Activated naive CD8-positive, alpha-beta T cell treated with anti-CD3 and anti-CD28 coated beads, Interleukin-2, amount 10 ng/mL, durations not matched to agents 7 days and 5 days (primary cell): ENCODE results near the gene RANBP17. TPM values are rescaled to one million over a fixed set of nuclear protein-coding genes. Genes with fewer than 3 reads are reported as not detected.
"Not testable (repeated sequence)": the region's sequence is repeated elsewhere in the genome, so short reads cannot be mapped to it uniquely, and the experiment has no call there.

Source experiments
- ATAC-seq: fragments of 150-1000 bp; cut with Tn5 transposase; one replicate; pipeline ENCODE4 v1.10.0; 2021; ENCODE audit warnings: low read depth, moderate library complexity
- POLR2A ChIA-PET: fragments of 350-600 bp; sonication (Branson Sonifier 250); formaldehyde crosslinking; loops from one replicate; lab custom pipeline; 2021; ENCODE audit warnings: antibody characterized with exemption; lab: Charles Lee
- DNase-seq: peaks from one replicate; pipeline ENCODE4 v3.0.0; 2021
- H3K27ac Mint-ChIP-seq: one replicate; pipeline ENCODE4 v1.8.0; 2022; ENCODE audit warnings: mild to moderate bottlenecking, mixed read lengths
- H3K27me3 Mint-ChIP-seq: one replicate; pipeline ENCODE4 v1.8.0; 2022; ENCODE audit warnings: mild to moderate bottlenecking, moderate library complexity, mixed read lengths
- H3K36me3 Mint-ChIP-seq: one replicate; pipeline ENCODE4 v1.8.0; 2021; ENCODE audit warnings: mild to moderate bottlenecking, mixed read lengths
- H3K4me1 Mint-ChIP-seq: one replicate; pipeline ENCODE4 v1.8.0; 2021; ENCODE audit warnings: mixed read lengths
- H3K4me3 Mint-ChIP-seq: one replicate; pipeline ENCODE4 v1.8.0; 2022; ENCODE audit warnings: mild to moderate bottlenecking, moderate library complexity, mixed read lengths
- H3K9me3 Mint-ChIP-seq: one replicate; pipeline ENCODE4 v1.8.0; 2021; ENCODE audit warnings: mixed read lengths
- total RNA-seq, 2 experiments: library from RNA; stranded (reverse); gene quantifications; one replicate each; pipeline ENCODE4 v1.2.3, GENCODE V29; 2021

Gene RANBP17
- total RNA-seq, 2 experiments from 2014 or later: 0.53 TPM; not detected in 1

GRCh38 chr5:170882345-170882744 is 20.5 kb downstream of the RANBP17 start:
- H3K27me3 Mint-ChIP-seq: no peaks in the 10 kb centered on the region
- H3K36me3 Mint-ChIP-seq: no peaks in the 10 kb centered on the region
- ATAC-seq: no peak
- POLR2A ChIA-PET: no interaction called here
- no peaks in the 10 kb centered on the region for H3K4me1 Mint-ChIP-seq
- H3K27ac Mint-ChIP-seq: no peak overlapping the region
- no peak overlapping the region for H3K4me3 Mint-ChIP-seq
- H3K9me3 Mint-ChIP-seq: peaks cover 1% of the 10 kb centered on the region
- DNase-seq: no peak

- POLR2A ChIA-PET: no interaction called here
- peaks cover 1% of the 10 kb centered on the region for H3K9me3 Mint-ChIP-seq
- DNase-seq: no peak
Observed at GRCh38 chr5:170885256-170885655, 23.4 kb downstream of the RANBP17 start.

DNA sequence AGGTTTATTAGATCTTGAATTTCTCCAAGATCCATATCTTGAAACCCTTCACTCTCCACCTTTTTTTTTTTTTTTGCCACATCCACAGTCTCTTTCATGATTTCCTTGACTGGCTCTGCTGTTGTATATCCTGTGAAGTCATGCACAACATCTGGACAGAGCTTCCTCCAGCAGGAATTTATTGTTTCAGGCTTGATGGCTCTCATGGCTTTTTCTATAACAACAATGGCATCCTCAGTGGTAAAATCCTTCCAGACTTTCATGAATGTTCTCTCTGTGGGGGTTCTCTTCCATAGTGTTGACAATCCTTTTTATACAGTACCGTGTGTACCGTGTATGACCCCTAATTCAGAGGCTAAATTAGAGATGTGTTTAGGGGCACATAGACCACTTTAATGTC is 24.0 kb downstream of the RANBP17 start:
- peaks cover 1% of the 10 kb centered on the region for H3K9me3 Mint-ChIP-seq
- ATAC-seq: no peak
- H3K4me3 Mint-ChIP-seq: no peak overlapping the region
- peaks cover 2% of the 10 kb centered on the region for H3K27me3 Mint-ChIP-seq
- H3K4me1 Mint-ChIP-seq: no peaks in the 10 kb centered on the region
- DNase-seq: no peak
- no peak overlapping the region for H3K27ac Mint-ChIP-seq
- POLR2A ChIA-PET: no interaction called here
- no peaks in the 10 kb centered on the region for H3K36me3 Mint-ChIP-seq

More at GRCh38 chr5:170885256-170885655, 23.4 kb downstream of the RANBP17 start:
- H3K4me1 Mint-ChIP-seq: no peaks in the 10 kb centered on the region
- peaks cover 2% of the 10 kb centered on the region for H3K27me3 Mint-ChIP-seq
- no peak overlapping the region for H3K4me3 Mint-ChIP-seq
- no peak for ATAC-seq
- H3K27ac Mint-ChIP-seq: no peak overlapping the region
- no peaks in the 10 kb centered on the region for H3K36me3 Mint-ChIP-seq

DNA sequence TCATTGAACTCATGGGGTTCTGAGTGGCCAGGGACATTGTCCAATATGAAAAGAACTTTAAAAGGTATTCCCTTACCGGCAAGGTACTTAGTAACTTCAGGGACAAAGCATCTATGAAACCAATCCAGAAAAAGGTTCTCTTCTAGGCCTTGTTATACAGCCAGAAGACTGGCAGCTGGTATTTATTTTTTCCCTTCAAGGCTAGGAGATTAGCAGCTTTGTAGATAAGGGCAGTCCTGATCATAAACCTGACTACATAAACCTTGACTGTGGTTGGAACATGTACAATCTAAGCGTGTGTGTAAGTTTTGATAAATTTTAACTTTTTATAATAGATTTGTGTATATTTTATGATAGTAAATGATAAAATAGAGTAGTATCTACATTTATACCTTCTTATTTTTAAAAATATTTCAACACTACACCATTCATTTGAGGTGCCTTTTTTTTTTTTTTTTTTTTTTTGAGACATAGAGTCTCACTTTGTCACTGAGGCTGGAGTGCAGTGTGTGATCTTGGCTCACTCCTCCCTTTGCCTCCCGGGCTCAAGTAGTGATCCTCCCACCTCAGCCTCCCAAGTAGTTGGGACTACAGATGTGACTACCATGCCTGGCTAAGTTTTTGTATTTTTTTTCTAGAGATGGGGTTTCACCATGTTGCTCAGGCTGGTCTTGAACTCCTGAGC is 24.5 kb downstream of the RANBP17 start:
- no peaks in the 10 kb centered on the region for H3K9me3 Mint-ChIP-seq
- H3K36me3 Mint-ChIP-seq: no peaks in the 10 kb centered on the region
- H3K4me3 Mint-ChIP-seq: no peak overlapping the region
- H3K27me3 Mint-ChIP-seq: peaks cover 2% of the 10 kb centered on the region
- no peaks in the 10 kb centered on the region for H3K4me1 Mint-ChIP-seq
- POLR2A ChIA-PET: no interaction called here
- ATAC-seq (no peak), DNase-seq (no peak)
- H3K27ac Mint-ChIP-seq: no peak overlapping the region

DNA sequence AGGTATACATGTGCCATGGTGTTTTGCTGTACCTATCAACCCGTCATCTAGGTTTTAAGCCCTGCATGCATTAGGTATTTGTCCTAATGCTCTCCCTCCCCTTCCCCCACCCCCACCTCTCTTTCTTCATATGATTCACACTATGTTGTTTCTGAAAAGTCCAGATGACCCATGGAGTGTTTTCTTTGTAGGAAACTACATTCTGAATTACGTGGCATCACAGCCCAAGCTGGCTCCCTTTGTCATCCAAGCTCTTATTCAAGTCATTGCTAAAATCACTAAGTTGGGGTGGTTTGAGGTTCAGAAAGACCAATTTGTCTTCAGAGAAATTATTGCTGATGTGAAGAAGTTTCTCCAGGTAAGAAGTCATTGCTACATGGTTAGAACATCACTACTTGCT is 30.4 kb downstream of the RANBP17 start:
- ATAC-seq (no peak), DNase-seq (no peak)
- Mint-ChIP-seq H3K36me3 (no peaks in the 10 kb centered on the region), H3K9me3 (no peaks in the 10 kb centered on the region), H3K27me3 (peaks cover 2% of the 10 kb centered on the region), H3K4me1 (no peaks in the 10 kb centered on the region), H3K4me3 (no peak overlapping the region), H3K27ac (no peak overlapping the region)
- POLR2A ChIA-PET: no interaction called here

- H3K27ac Mint-ChIP-seq: no peak overlapping the region
- POLR2A ChIA-PET: no interaction called here
- no peak overlapping the region for H3K4me3 Mint-ChIP-seq
- H3K4me1 Mint-ChIP-seq: no peaks in the 10 kb centered on the region
- H3K36me3 Mint-ChIP-seq: no peaks in the 10 kb centered on the region
- H3K27me3 Mint-ChIP-seq: no peaks in the 10 kb centered on the region
- no peak for ATAC-seq
- H3K9me3 Mint-ChIP-seq: no peaks in the 10 kb centered on the region
- no peak for DNase-seq
Observed at GRCh38 chr5:170894665-170895064, 32.8 kb downstream of the RANBP17 start.

DNA sequence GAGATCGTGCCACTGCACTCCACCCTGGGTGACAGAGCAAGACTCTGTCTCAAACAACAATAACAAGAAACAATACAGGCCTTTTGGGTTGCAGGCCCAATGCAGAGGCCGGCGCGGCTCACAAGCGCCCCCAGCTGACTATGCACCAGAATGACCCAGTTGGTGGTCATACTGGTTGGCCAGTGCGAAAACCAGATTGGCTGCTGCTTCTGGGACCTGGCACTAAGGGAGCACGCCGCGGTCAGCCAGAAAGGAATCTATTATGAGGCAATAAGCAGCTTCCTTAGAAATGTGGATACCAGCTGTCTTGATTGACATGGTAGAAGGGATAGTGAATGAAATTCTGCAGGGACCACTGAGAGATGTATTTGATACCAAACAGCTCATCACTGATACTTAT is 35.0 kb downstream of the RANBP17 start:
- no peaks in the 10 kb centered on the region for H3K36me3 Mint-ChIP-seq
- H3K9me3 Mint-ChIP-seq: no peaks in the 10 kb centered on the region
- H3K4me3 Mint-ChIP-seq: no peak overlapping the region
- POLR2A ChIA-PET: no interaction called here
- H3K27ac Mint-ChIP-seq: no peak overlapping the region
- no peaks in the 10 kb centered on the region for H3K27me3 Mint-ChIP-seq
- DNase-seq (no peak), ATAC-seq (no peak)
- H3K4me1 Mint-ChIP-seq: no peaks in the 10 kb centered on the region

- peaks cover 2% of the 10 kb centered on the region for H3K9me3 Mint-ChIP-seq
- H3K27ac Mint-ChIP-seq: no peak overlapping the region
Observed at GRCh38 chr5:170903075-170903474, 41.3 kb downstream of the RANBP17 start.

DNA sequence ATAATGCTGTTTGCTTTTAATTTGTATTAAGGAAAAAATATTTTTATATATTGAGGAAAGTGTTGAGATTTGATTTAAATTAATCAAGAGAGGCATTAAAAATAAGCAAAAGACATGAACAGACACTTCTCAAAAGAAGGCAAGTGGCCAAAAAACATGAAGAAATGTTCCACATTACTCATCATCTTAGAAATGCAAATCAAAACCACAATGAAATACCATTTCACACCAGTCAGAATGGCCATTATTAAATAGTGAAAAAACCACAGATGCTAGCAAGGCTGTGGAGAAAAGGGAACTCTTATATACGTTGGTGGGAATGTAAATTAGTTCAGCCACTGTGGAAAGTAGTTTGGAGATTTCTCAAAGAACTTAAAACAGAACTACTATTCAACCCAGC is 45.9 kb downstream of the RANBP17 start:
- Mint-ChIP-seq H3K4me3 (no peak overlapping the region), H3K4me1 (no peaks in the 10 kb centered on the region), H3K27ac (no peak overlapping the region), H3K9me3 (no peaks in the 10 kb centered on the region), H3K36me3 (no peaks in the 10 kb centered on the region), H3K27me3 (peaks cover 3% of the 10 kb centered on the region)
- no peak for ATAC-seq
- DNase-seq: no peak
- POLR2A ChIA-PET: no interaction called here

More at GRCh38 chr5:170903075-170903474, 41.3 kb downstream of the RANBP17 start:
- no peaks in the 10 kb centered on the region for H3K36me3 Mint-ChIP-seq
- no peak for ATAC-seq
- H3K27me3 Mint-ChIP-seq: no peaks in the 10 kb centered on the region
- POLR2A ChIA-PET: no interaction called here
- H3K4me3 Mint-ChIP-seq: no peak overlapping the region
- H3K4me1 Mint-ChIP-seq: no peaks in the 10 kb centered on the region
- no peak for DNase-seq

DNA sequence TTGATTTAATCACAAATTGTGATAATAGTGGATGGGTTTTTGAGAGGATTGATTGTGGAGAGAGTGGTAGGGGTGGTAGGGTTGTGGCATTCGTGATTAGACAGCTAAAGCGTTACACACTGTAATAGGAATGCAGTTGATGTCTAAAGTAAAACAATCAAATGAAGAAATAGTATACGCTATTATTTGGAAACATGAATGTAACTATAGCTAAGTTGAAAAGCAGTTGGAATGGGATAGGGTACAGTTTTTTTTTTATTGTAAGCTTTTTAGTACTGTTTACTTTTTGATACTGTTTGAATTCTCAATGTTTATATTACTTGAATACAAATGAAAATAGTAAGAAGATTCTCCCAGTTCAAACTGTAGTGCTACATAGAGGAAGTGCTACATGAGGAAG is 51.8 kb downstream of the RANBP17 start:
- no peak overlapping the region for H3K4me3 Mint-ChIP-seq
- ATAC-seq: no peak
- no peaks in the 10 kb centered on the region for H3K9me3 Mint-ChIP-seq
- no peak for DNase-seq
- H3K27me3 Mint-ChIP-seq: peaks cover 7% of the 10 kb centered on the region
- no peak overlapping the region for H3K27ac Mint-ChIP-seq
- POLR2A ChIA-PET: no interaction called here
- no peaks in the 10 kb centered on the region for H3K4me1 Mint-ChIP-seq
- no peaks in the 10 kb centered on the region for H3K36me3 Mint-ChIP-seq

DNA sequence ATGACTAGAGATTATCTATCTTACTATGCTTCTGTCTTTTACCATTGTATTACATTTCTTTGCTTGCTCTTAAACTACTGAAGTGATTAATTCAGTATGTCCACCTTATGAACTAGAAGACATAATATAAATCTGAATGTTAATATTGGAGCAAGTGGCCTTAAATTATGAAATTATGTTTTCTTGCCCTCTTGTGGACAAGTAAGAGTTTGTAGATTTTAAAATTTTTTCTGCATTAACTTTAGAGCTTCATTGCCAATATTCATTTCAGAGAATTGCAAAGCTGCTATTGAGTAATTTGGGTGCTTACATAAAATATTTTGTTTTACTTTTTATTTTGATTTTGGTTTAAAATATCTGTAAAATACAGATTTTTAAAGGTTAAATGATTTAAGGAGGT is 55.3 kb downstream of the RANBP17 start:
- Mint-ChIP-seq H3K36me3 (no peaks in the 10 kb centered on the region), H3K27ac (no peak overlapping the region), H3K4me1 (no peaks in the 10 kb centered on the region), H3K9me3 (no peaks in the 10 kb centered on the region), H3K4me3 (no peak overlapping the region), H3K27me3 (peaks cover 3% of the 10 kb centered on the region)
- POLR2A ChIA-PET: no interaction called here
- ATAC-seq: no peak
- no peak for DNase-seq

DNA sequence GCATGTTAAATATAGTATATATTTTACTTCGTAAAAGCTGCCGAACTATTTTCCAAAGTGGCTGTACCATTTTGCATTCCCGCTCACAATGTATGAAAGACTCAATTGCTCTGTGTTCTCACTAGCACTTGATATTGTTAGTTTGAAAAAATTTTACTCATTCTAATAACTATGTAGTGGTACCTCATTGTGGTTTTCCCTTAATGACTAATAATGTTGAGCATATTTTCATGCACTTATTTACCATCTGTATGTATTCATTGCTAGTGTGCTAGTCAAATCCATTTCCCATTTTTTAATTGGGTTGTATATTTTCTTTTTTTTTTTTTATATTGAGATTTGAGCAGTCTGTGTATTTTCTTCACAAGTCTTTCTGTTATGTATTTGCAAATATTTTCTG is 58.4 kb downstream of the RANBP17 start:
- Mint-ChIP-seq H3K27me3 (peaks cover 4% of the 10 kb centered on the region), H3K4me1 (no peaks in the 10 kb centered on the region), H3K36me3 (no peaks in the 10 kb centered on the region), H3K4me3 (no peak overlapping the region), H3K27ac (no peak overlapping the region), H3K9me3 (no peaks in the 10 kb centered on the region)
- no peak for ATAC-seq
- no peak for DNase-seq
- POLR2A ChIA-PET: no interaction called here

- POLR2A ChIA-PET, ATAC-seq: not testable (repeated sequence)
Observed at GRCh38 chr5:170922331-170922730, 60.5 kb downstream of the RANBP17 start.

DNA sequence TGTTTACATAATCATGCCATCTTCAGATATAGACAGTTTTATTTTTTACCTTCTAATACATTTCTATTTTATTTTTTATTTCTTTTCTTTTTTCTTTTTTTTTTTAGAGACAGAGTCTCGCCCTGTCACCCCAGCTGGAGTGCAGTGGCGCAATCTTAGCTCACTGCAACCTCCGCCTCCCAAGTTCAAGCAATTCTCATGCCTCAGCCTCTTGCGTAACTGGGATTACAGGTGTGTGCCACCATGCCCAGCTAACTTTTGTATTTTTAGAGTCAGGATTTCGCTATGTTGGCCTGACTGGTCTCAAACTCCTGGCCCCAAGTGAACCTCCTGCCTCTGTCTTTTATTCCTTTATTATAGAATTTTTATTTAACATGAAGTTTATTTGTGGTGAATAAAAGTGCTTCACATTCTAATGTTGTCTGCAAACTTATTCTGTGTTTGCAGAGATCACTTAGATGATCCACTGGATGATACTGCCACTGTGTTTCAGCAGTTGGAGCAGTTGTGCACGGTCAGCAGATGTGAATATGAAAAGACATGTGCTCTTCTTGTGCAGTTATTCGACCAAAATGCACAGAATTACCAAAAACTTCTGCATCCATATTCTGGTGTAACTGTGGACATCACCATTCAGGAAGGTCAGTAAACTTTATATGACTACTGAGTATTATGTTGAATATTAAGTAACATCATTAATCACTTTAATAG is 62.2 kb downstream of the RANBP17 start:
- Mint-ChIP-seq H3K4me3 (no peak overlapping the region), H3K4me1 (no peaks in the 10 kb centered on the region), H3K27ac (no peak overlapping the region), H3K9me3 (no peaks in the 10 kb centered on the region), H3K27me3 (peaks cover 6% of the 10 kb centered on the region), H3K36me3 (no peaks in the 10 kb centered on the region)
- ATAC-seq: no peak
- DNase-seq: no peak
- POLR2A ChIA-PET: no interaction called here

More at GRCh38 chr5:170922331-170922730, 60.5 kb downstream of the RANBP17 start:
- H3K27me3 Mint-ChIP-seq, H3K27ac Mint-ChIP-seq, H3K36me3 Mint-ChIP-seq, DNase-seq, H3K4me3 Mint-ChIP-seq, H3K9me3 Mint-ChIP-seq, H3K4me1 Mint-ChIP-seq: not testable (repeated sequence)
